ENCODE data around the gene FUBP3. TPM values are rescaled to one million over a fixed set of nuclear protein-coding genes. Genes with fewer than 3 reads are reported as not detected.
"Not testable (repeated sequence)": the region's sequence is repeated elsewhere in the genome, so short reads cannot be mapped to it uniquely, and the experiment has no call there.

The FUBP3 gene
- total RNA-seq, 1 donor from 2014 or later: 39.1 TPM

GRCh38 chr9:130556396-130557076 lies 22.8 kb upstream of the FUBP3 start:
- intact Hi-C loops (cut with micrococcal nuclease): no loop called here

DNA sequence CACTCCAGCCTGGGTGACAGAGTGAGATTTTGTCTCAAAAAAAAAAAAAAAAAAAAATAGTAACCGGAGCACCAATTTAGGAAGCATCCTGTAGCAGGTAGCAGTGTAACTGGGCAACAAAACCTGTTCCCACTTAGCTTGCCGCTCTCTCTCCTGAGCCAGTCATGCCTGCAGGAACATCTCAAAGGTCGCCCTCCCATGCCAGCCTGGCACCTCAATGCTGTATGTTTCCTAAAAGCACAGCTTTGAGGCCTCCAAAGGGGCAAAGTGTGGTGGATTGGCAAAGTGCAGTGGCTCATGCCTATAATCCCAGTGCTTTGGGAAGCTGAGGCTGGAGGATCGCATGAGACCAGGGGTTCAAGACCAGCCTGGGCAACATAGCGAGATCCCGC lies 22.3 kb upstream of the FUBP3 start:
- intact Hi-C loops (cut with micrococcal nuclease): no loop called here

DNA sequence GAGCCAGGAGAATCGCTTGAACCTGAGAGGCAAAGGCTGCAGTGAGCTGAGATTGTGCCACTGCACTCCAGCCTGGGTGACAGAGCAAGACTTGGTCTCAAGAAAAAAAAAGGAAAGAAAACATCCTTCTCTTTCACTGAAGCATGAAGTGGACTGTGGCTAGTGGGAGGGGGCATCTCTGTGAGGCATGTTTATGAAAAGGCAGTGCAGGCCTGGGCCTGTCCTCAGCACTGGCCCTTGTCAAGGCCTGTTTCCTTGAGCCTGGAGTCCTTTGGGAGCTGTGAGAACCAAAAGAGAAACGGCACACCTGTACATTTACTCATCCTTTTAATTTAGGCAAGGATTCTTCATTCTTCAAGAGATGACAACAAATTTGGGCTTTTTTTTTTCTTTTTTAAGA lies 18.3 kb upstream of the FUBP3 start:
- intact Hi-C loops (cut with micrococcal nuclease): no loop called here

- intact Hi-C loops (cut with micrococcal nuclease): not testable (repeated sequence)
These were observed 16.9 kb upstream of the FUBP3 start for GRCh38 chr9:130562525-130562924.

GRCh38 chr9:130563797-130564196 lies 15.6 kb upstream of the FUBP3 start:
- intact Hi-C loops (cut with micrococcal nuclease): no loop called here

GRCh38 chr9:130565792-130566191 lies 13.6 kb upstream of the FUBP3 start:
- intact Hi-C loops (cut with micrococcal nuclease): no loop called here

- intact Hi-C loops (cut with micrococcal nuclease): loop anchor here (10.0 kb wide), 1 partner anchor 1015 kb away; no protein-coding TSS in a partner anchor
These were observed 9.2 kb upstream of the FUBP3 start for GRCh38 chr9:130570208-130570607.

GRCh38 chr9:130575514-130575913 lies 3.9 kb upstream of the FUBP3 start:
- intact Hi-C loops (cut with micrococcal nuclease): loop anchor here (5.0 to 10.0 kb wide), 2 partner anchors 117 to 1009 kb away; partner anchors contain the start of gene EXOSC2

DNA sequence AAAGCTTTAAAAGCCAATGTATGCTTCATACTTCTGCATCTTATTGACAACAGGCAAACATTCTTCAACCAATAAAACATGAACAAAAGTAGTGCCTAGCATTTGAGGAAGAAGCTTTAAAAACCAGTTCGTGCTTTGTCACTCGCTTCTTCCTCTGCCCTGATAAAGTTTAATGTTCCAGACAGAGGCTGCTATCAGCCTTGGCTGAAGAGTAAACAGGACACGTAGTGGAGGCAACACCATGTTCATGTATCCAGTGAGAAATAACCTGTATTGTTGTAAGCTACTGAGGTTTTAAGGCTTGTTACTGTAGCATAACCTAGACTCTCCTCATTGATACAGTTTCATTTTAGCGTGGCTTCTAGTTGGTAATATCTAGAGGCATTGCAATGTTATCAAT lies 3.2 kb upstream of the FUBP3 start:
- intact Hi-C loops (cut with micrococcal nuclease): loop anchor here (5.0 to 10.0 kb wide), 2 partner anchors 116 to 1009 kb away; partner anchors contain the start of gene EXOSC2

DNA sequence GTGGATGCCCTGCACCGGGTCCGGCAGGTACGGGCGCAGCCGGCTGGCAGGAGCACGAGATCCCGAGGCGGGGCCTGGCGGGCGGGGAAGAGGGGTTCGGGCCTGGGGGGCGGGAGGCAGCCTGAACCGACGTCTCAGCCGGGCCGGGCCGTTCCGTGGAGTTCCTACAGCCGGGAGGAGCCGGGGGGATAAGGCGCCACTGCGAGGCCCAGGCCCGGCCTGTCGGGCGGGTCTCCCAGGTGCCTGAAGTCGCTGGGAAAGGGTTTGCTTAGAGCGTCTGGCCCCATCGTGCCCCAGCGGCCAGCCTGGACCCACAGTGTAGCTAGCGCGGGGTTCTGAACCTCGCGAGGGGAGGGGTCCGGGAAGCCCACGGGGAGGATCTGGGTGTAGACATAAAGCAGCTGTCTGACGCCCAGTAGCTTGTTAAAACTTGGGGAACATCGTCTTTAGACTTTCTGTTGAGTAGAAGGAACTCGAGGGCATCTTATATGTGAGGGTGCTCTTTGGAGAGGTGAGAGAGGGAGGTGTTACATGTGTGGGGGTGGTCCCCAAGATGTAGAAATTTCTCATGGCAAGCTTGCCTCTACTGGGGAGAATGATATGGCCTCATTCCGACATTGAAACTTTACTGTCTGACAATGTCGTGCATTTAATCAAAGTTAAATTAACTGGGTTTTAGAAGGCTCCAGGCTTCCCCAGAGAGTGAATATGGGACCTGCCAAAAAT lies 524 bp downstream of the FUBP3 start:
- intact Hi-C loops (cut with micrococcal nuclease): loop anchor here (5.0 to 10.0 kb wide), 2 partner anchors 112 to 1005 kb away; partner anchors contain the start of gene EXOSC2

DNA sequence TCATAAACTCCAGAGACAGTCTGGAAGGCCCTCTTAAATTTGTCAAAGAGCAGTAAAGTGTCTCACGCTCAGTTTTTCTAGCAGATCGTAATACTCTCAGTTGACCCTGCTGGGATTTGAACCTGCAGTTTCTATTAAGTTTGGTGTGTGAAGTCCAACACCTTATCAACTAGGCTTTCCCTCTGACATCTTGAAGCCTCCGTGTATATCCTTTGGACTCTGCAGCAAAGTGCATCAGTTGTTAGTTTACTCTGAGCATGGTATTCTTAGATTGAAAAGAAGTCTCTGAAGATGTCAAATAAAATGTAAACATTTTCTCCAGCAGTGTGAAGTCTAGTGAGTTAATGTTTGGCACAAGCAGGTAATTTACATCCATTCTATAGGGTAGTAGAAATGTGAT lies 2.4 kb downstream of the FUBP3 start:
- intact Hi-C loops (cut with micrococcal nuclease): no loop called here

GRCh38 chr9:130583271-130583670 lies 3.9 kb downstream of the FUBP3 start:
- intact Hi-C loops (cut with micrococcal nuclease): no loop called here

- intact Hi-C loops (cut with micrococcal nuclease): no loop called here
These were observed 8.5 kb downstream of the FUBP3 start for GRCh38 chr9:130587921-130588320.

GRCh38 chr9:130588416-130588815 lies 9.0 kb downstream of the FUBP3 start:
- intact Hi-C loops (cut with micrococcal nuclease): no loop called here

DNA sequence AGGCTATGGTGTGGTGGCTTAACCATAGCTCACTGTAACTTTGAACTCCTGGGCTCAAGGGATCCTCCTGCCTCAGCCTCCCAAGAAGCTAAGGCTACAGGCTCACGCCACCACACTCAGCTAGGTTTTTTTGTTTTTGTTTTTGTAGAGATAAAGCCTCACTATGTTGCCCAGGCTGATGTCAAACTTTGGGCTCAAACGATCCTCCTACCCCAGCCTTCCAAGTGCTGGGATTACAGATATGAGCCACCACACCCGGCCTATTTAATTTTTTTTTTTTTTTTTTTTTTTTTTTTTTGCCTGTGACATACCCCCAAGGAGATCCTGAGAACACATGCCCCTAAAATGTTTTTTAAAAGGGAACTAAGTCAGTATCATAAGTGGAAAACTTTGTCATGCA lies 10.4 kb downstream of the FUBP3 start:
- intact Hi-C loops (cut with micrococcal nuclease): no loop called here

- intact Hi-C loops (cut with micrococcal nuclease): no loop called here
These were observed 10.9 kb downstream of the FUBP3 start for GRCh38 chr9:130590305-130590704.

GRCh38 chr9:130593020-130593419 lies 13.6 kb downstream of the FUBP3 start:
- intact Hi-C loops (cut with micrococcal nuclease): no loop called here

DNA sequence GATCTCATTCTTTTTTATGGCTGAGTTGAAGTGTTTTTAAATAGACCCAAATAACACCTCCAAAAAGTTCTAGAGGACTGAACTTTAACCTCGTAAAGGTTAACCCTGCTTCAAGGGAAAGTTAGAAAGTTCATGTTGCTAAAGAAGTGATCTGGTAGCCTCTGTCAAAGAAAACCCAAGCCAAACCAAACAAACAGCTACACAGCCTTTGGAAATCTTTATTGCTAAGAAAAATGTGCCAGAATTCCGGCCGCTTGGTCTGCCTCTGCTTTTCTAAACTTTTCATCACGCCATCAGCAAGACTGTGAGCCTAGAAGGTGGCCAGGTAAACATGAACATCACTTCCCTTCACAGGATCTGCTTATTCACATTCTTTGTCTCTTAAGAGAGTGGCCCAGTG lies 17.9 kb downstream of the FUBP3 start:
- intact Hi-C loops (cut with micrococcal nuclease): no loop called here

DNA sequence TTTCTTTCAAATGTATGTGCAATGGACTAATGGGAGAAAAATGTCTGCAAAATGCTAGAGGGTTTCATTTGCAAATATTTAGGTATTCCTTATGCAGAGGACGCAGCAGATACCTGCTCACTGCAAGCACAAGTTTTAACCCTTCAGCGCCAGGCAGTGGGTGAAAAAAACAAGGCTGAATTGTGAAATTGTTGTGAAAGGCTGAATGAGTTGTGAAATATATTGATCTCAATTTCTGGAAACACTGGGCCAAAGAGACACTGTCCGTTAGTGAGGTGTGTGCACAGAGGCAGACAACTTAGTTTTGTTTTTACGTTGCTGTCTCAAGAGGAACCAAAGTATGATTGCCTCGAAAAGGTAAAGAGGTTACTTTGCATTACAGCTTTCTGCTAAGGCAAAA lies 18.8 kb downstream of the FUBP3 start:
- intact Hi-C loops (cut with micrococcal nuclease): no loop called here

DNA sequence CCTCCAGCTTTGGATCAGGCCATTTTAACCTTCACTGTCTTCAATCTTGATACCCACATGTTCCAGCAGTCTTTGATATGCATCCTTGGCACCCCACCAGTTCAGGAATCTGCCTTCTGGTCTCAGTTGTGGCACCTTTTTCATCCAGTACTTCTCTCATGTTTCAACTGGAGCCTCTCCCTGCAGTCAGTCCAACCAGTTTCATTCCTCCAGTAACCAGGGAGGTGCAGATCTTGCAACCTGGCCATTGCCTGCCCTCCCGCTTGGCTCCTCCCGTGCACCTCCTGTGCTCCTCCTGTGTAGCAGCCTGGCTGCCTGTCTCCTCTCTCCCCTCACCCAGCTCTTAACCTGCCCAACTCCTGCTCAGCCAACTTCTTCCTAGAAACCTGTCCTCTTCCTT lies 20.2 kb downstream of the FUBP3 start:
- intact Hi-C loops (cut with micrococcal nuclease): no loop called here

- intact Hi-C loops (cut with micrococcal nuclease): no loop called here
These were observed 21.7 kb downstream of the FUBP3 start for GRCh38 chr9:130601100-130601499.

DNA sequence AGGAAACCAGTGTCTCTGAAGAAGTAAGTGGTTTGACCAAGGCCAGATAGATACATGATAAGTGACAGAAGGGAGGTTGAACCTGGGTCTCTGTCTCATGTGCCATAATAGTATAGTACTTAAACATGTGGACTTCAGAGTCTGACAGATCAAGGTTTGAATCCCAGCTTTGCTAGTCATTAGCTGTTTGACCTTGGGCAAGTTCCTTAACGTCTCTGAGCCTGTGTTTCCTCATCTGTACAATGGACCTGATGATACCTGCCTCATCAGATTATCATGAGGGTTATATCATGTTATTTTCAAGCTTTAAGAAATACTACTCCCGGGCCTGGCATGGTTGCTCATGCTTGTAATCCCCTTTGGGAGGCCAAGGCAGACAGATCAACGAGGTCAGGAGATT lies 24.9 kb downstream of the FUBP3 start:
- intact Hi-C loops (cut with micrococcal nuclease): no loop called here

Measured in T-helper 2 cell treated with Interferon-gamma antibody and Interleukin-4, amounts not matched to agents 100 ng/mL and 5 ng/mL, for 36 hours (primary cell).